Heart left ventricle (tissue), 16 donors: ENCODE results near the gene CTPS2. TPM values are rescaled to one million over a fixed set of nuclear protein-coding genes. Genes with fewer than 3 reads are reported as not detected.

ENCODE experiments used
- ATAC-seq, 4 donors: fragments of 200-7000 bp; cut with Tn5 transposase; one replicate each; pipeline ENCODE4 v1.9.1; 2020 to 2022; ENCODE audit warnings: moderate library complexity in 4 of 4, mild to moderate bottlenecking in 3 of 4, moderate number of reproducible peaks in 1 of 4
- DNase-seq, 5 donors: peaks; one replicate each; pipeline ENCODE4 v3.0.0-alpha.2; 2020
- H3K27ac ChIP-seq, 12 donors: fragments of 200-600 bp; sonication (generic) in 4 of 12; one replicate each; pipeline versions ENCODE4 v1.5.0 to v1.8.0; 2016 to 2022; ENCODE audit warnings: mild to moderate bottlenecking in 2 of 12
- H3K27me3 ChIP-seq, 9 donors: fragments of 200-600 bp; sonication (generic) in 2 of 9; one replicate each; pipeline versions ENCODE4 v1.5.1 to v1.8.0; 2016 to 2022; ENCODE audit warnings: mild to moderate bottlenecking in 3 of 9
- H3K36me3 ChIP-seq, 9 donors: fragments of 200-600 bp; sonication (generic) in 2 of 9; one replicate each; pipeline versions ENCODE4 v1.5.0 to v1.8.0; 2018 to 2022; ENCODE audit warnings: mild to moderate bottlenecking in 2 of 9
- H3K4me1 ChIP-seq, 12 donors: fragments of 200-600 bp; sonication (generic) in 4 of 12; one replicate each; pipeline versions ENCODE4 v1.5.0 to v1.8.0; 2016 to 2022; ENCODE audit warnings: mild to moderate bottlenecking in 3 of 12
- H3K4me3 ChIP-seq, 12 donors: fragments of 200-600 bp; sonication (generic) in 4 of 12; one replicate each; pipeline versions ENCODE4 v1.5.0 to v1.8.0; 2017 to 2022; ENCODE audit warnings: mild to moderate bottlenecking in 9 of 12, moderate library complexity in 4 of 12
- H3K9me3 ChIP-seq, 12 donors: fragments of 200-600 bp; sonication (generic) in 4 of 12; one replicate each; pipeline versions ENCODE4 v1.5.0 to v1.8.0; 2016 to 2022; ENCODE audit warnings: mild to moderate bottlenecking in 1 of 12
- CTCF ChIP-seq, 12 donors: fragments of 200-600 bp; sonication (generic) in 4 of 12; IDR thresholded peaks; one replicate each; pipeline versions ENCODE4 v1.5.0 to v1.8.0; 2018 to 2022; ENCODE audit warnings: antibody characterized with exemption in 12 of 12, mild to moderate bottlenecking in 5 of 12
- POLR2A ChIP-seq, 2 donors: fragments of 450-650 bp; IDR thresholded peaks; one replicate each; pipeline ENCODE4 v1.6.1; 2017; ENCODE audit warnings: antibody characterized with exemption in 2 of 2, mild to moderate bottlenecking in 2 of 2, moderate library complexity in 2 of 2
- WGBS, 4 donors: extraction: QIAGEN DNeasy Blood & Tissue Kit in 2 of 4; methylation state at CpG; one replicate each; pipeline versions ENCODE4 v1.1.5 to v1.1.7; 2013 to 2018; 5-methylcytosine and 5-hydroxymethylcytosine counted together
- intact Hi-C, 10 donors: fragments of 100-400 bp; cut with DNase I; formaldehyde crosslinking; loops; one replicate each; pipeline versions ENCODE4 v1.11.1 to v1.14.2; 2022
- polyA plus RNA-seq, 2 donors: library from polyadenylated mRNA; stranded (reverse); fragments of 200-250 nt; gene quantifications; one replicate each; pipeline ENCODE4 v1.2.3, GENCODE V29; 2013
- total RNA-seq, 9 donors: library from RNA; depleted of rRNA in 2 of 9; stranded (reverse); fragments of >200 nt in 2 of 9; fragmentation: NEBNext Ultra II Directional in 3 of 9; extraction: Animal tissue kit (Norgen Biotek cat#: 25700) in 3 of 9; gene quantifications; one replicate each; pipeline versions ENCODE4 v1.1.0 to v1.2.4, GENCODE V29; 2016 to 2023
- donor health status: ischemic (EF 13 %, LVEDD 7.1; RV severe dilation, severe dysfunction).
- donor health status: healthy with polysubstance abuse.
- donor health status: DM: no; HTN: yes; CAD: no.
- donor health status: DM: no; HTN: no; CAD: no.
- donor health status: ischemic (EF 25% LVEDD 6.9; RV normal size, moderate dysfunction).
- donor health status: ischemic (EF 25% LVEDD 5.7; RV mildly dilated, moderate dysfunction).
- donor health status: healthy.
- donor health status: DM: yes; HTN: yes; CAD: no.
- donor health status: ischemic (EF 35%, LVEDD 5.7; RV mildly dilated, moderate dysfunction).
- donor health status: nonischemic (EF 11% LVEDD 7.7; RV severe dilation, severe dysfunction).
- donor health status: DM: yes; HTN: yes; CAD: no.
- donor health status: PGD.
- donor health status: ischemic (EF 29% LVEDD 5.4; RV normal size, mild dysfunction).
- donor health status: nonischemic (EF 23%, LVEDD 6.1; RV moderate dilation, normal function).

The CTPS2 gene
- total and polyA plus RNA-seq, 11 donors, result 3.1 to 8.3 (median 4.8) TPM

DNA sequence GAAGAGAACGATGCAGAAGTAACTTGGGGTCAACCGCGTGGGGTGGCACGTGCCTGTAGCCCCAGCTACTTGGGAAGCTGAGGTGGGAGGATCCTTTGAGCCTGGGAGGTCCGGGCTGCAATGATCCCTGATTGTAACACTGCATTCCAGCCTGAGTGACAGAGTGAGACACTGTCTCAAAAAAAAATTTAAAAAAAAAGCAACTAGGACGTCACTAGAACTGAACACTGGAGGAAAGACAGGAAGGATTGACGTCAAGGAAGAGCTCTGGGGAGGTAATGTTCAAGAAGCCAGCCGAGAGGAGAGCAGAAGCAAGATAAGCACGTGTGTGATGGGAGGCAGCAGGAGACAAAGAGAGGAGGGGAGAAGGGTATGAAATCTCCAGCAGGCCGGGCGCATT is 33.8 kb downstream of the CTPS2 start:
- WGBS, 4 donors, result 56 to 58% (median 56%) methylated on average over 11 of the region's 11 CpGs
- H3K9me3 ChIP-seq, result no peaks in the 10 kb centered on the region
- H3K27ac ChIP-seq, result no peak overlapping the region
- no peaks in the 10 kb centered on the region for H3K4me1 ChIP-seq
- intact Hi-C loops, result loop anchor here in 3 of 10 donors (10.0 kb wide), 2 partner anchors 244 to 554 kb away; partner anchors contain the start of gene GRPR (in 2 of the 3)
- H3K36me3 ChIP-seq, result peaks cover 0 to 71% (median 23%) of the 10 kb centered on the region in 9 donors
- TF ChIP-seq CTCF (IDR thresholded peaks at IDR 0.05) (no peak), POLR2A (IDR thresholded peaks at IDR 0.05) (no peak)
- peaks cover 0 to 6% (median 0%) of the 10 kb centered on the region in 9 donors for H3K27me3 ChIP-seq
- no peak overlapping the region for H3K4me3 ChIP-seq
- no peak for DNase-seq
- ATAC-seq, result peak in 1 of 4 donors; percentile 24

DNA sequence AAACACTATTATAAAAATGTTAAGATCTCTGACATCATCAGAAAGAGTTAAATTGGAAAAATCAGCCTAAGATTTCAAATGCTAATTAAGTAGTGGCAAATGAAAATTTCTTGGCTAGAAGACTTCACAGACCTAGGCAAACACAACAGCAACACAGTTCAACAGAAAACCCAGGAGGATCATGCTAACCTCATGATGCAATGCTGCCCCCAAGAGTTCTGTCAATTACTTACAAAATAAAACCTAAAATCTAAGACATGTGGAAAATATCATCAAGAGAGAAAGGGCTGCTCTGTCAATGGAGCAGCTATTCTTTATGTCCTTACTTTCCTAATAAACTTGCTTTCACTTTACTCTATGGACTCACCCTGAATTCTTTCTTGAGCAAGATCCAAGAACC is 41.5 kb downstream of the CTPS2 start:
- no peak for DNase-seq
- Histone ChIP-seq H3K27me3 (peaks cover 0 to 9% (median 0%) of the 10 kb centered on the region in 9 donors), H3K4me1 (no peaks in the 10 kb centered on the region), H3K36me3 (peaks cover 0 to 33% (median 3%) of the 10 kb centered on the region in 9 donors), H3K4me3 (no peak overlapping the region), H3K27ac (no peak overlapping the region), H3K9me3 (no peaks in the 10 kb centered on the region)
- no peak for ATAC-seq
- TF ChIP-seq POLR2A (IDR thresholded peaks at IDR 0.05) (no peak), CTCF (IDR thresholded peaks at IDR 0.05) (peak in 10 of 12 donors; percentile 16 to 47 (median 34))
- intact Hi-C loops, result loop anchor here in 4 of 10 donors (5.0 to 10.0 kb wide), 3 partner anchors 234 to 546 kb away; partner anchors contain the start of gene GRPR (in 2 of the 4)

- Histone ChIP-seq H3K4me3 (no peak overlapping the region), H3K9me3 (no peaks in the 10 kb centered on the region), H3K4me1 (no peaks in the 10 kb centered on the region), H3K27ac (no peak overlapping the region), H3K27me3 (peaks cover 0 to 7% (median 0%) of the 10 kb centered on the region in 9 donors), H3K36me3 (peaks cover 0 to 32% (median 3%) of the 10 kb centered on the region in 9 donors)
- 82 to 95% (median 91%) methylated on average over 4 of the region's 4 CpGs for WGBS, 4 donors
- TF ChIP-seq CTCF (IDR thresholded peaks at IDR 0.05), result no peak
- TF ChIP-seq POLR2A (IDR thresholded peaks at IDR 0.05), result no peak
- intact Hi-C loops, result loop anchor here in 8 of 10 donors (5.0 to 10.0 kb wide), 5 partner anchors 229 to 544 kb away; partner anchors contain the start of gene GRPR (in 5 of the 8)
- DNase-seq (no peak), ATAC-seq (no peak)
Observed at GRCh38 chrX:16666541-16666940, 45.9 kb downstream of the CTPS2 start.

DNA sequence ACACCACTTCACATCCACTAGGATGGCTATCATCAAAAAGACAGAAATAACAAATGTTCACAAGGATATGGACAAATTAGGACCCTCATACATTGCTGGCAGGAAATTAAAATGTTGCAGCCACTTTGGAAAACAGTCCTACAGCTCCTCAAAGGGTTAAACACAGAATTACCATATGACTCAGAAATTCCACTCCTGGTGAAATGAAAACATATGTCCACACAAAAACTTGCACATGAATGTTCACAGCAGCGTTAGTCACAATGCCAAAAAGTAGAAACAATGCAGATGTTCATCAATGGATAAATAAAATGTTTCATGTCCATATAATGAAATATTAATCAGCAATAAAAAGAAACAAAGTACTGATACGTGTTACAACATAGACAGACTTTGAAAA is 47.4 kb downstream of the CTPS2 start:
- no peaks in the 10 kb centered on the region for H3K9me3 ChIP-seq
- H3K4me3 ChIP-seq, result no peak overlapping the region
- ATAC-seq (no peak), DNase-seq (no peak)
- 61 to 75% (median 68%) methylated on average over 2 of the region's 2 CpGs for WGBS, 4 donors
- H3K27ac ChIP-seq, result no peak overlapping the region
- TF ChIP-seq POLR2A (IDR thresholded peaks at IDR 0.05) (no peak), CTCF (IDR thresholded peaks at IDR 0.05) (no peak)
- intact Hi-C loops, result loop anchor here in 9 of 10 donors (2.0 to 10.0 kb wide), 6 partner anchors 228 to 543 kb away; partner anchors contain the start of gene GRPR (in 6 of the 9)
- peaks cover 0 to 14% (median 0%) of the 10 kb centered on the region in 9 donors for H3K27me3 ChIP-seq
- no peaks in the 10 kb centered on the region for H3K4me1 ChIP-seq
- H3K36me3 ChIP-seq, result peaks cover 0 to 27% (median 3%) of the 10 kb centered on the region in 9 donors
